Duodenal mucosa (tissue), 2 donors: Measurements from ENCODE around the gene N4BP2.
"Not testable (repeated sequence)": the region's sequence is repeated elsewhere in the genome, so short reads cannot be mapped to it uniquely, and the experiment has no call there.

ENCODE experiments used
- H3K27ac ChIP-seq: one replicate; pipeline ENCODE4 v1.7.0; 2013; ENCODE audit warnings: low read depth, low read length
- H3K27me3 ChIP-seq, 2 donors: one replicate each; pipeline ENCODE4 v1.7.0; 2013; ENCODE audit warnings: low read length in 2 of 2, control low read depth in 1 of 2; ENCODE audit not compliant: insufficient read depth in 2 of 2, control insufficient read depth in 1 of 2
- H3K36me3 ChIP-seq, 2 donors: one replicate each; pipeline ENCODE4 v1.7.0; 2013; ENCODE audit warnings: low read length in 2 of 2, control low read depth in 1 of 2; ENCODE audit not compliant: insufficient read depth in 2 of 2, control insufficient read depth in 1 of 2
- H3K4me1 ChIP-seq, 2 donors: one replicate each; pipeline ENCODE4 v1.7.0; 2013; ENCODE audit warnings: low read length in 2 of 2, control low read depth in 1 of 2; ENCODE audit not compliant: insufficient read depth in 2 of 2, control insufficient read depth in 1 of 2
- H3K4me3 ChIP-seq, 2 donors: one replicate each; pipeline ENCODE4 v1.7.0; 2013; ENCODE audit warnings: low read length in 2 of 2, low read depth in 1 of 2
- H3K9ac ChIP-seq, 2 donors: one replicate each; pipeline ENCODE4 v1.7.0; 2013; ENCODE audit warnings: low read length in 2 of 2, low read depth in 1 of 2
- H3K9me3 ChIP-seq, 2 donors: one replicate each; pipeline ENCODE4 v1.7.0; 2013; ENCODE audit warnings: low read length in 2 of 2, control low read depth in 1 of 2; ENCODE audit not compliant: control insufficient read depth in 1 of 2

The N4BP2 gene

GRCh38 chr4:40144716-40145115 is 88.1 kb downstream of the N4BP2 start:
- peaks cover 5 to 16% of the 10 kb centered on the region in 2 donors for H3K36me3 ChIP-seq
- H3K9ac ChIP-seq: no peak overlapping the region
- H3K4me1 ChIP-seq: no peaks in the 10 kb centered on the region
- H3K27me3 ChIP-seq: no peaks in the 10 kb centered on the region
- no peaks in the 10 kb centered on the region for H3K9me3 ChIP-seq
- no peak overlapping the region for H3K4me3 ChIP-seq
- no peak overlapping the region for H3K27ac ChIP-seq

- H3K36me3 ChIP-seq: peaks cover 5 to 16% of the 10 kb centered on the region in 2 donors
- not testable (repeated sequence) for H3K9me3 ChIP-seq, H3K27me3 ChIP-seq, H3K9ac ChIP-seq, H3K4me3 ChIP-seq, H3K4me1 ChIP-seq, H3K27ac ChIP-seq
Observed at GRCh38 chr4:40147490-40147889, 90.8 kb downstream of the N4BP2 start.

- no peaks in the 10 kb centered on the region for H3K36me3 ChIP-seq
- H3K27me3 ChIP-seq: no peaks in the 10 kb centered on the region
- H3K4me3 ChIP-seq: no peak overlapping the region
- H3K27ac ChIP-seq: no peak overlapping the region
- peaks cover 0 to 6% of the 10 kb centered on the region in 2 donors for H3K4me1 ChIP-seq
- no peaks in the 10 kb centered on the region for H3K9me3 ChIP-seq
- no peak overlapping the region for H3K9ac ChIP-seq
Observed at GRCh38 chr4:40149960-40150385, 93.3 kb downstream of the N4BP2 start.

- Histone ChIP-seq H3K4me1 (peaks cover 0 to 6% of the 10 kb centered on the region in 2 donors), H3K36me3 (no peaks in the 10 kb centered on the region), H3K27ac (no peak overlapping the region), H3K4me3 (no peak overlapping the region), H3K9ac (no peak overlapping the region), H3K27me3 (no peaks in the 10 kb centered on the region), H3K9me3 (no peaks in the 10 kb centered on the region)
Observed at GRCh38 chr4:40150932-40151331, 94.3 kb downstream of the N4BP2 start.

- H3K36me3 ChIP-seq: no peaks in the 10 kb centered on the region
- no peaks in the 10 kb centered on the region for H3K27me3 ChIP-seq
- H3K4me1 ChIP-seq: peaks cover 0 to 6% of the 10 kb centered on the region in 2 donors
- no peak overlapping the region for H3K9ac ChIP-seq
- no peaks in the 10 kb centered on the region for H3K9me3 ChIP-seq
- H3K4me3 ChIP-seq: no peak overlapping the region
- H3K27ac ChIP-seq: no peak overlapping the region
Observed at GRCh38 chr4:40152637-40153036, 96.0 kb downstream of the N4BP2 start.

- H3K27ac ChIP-seq: no peak overlapping the region
- no peak overlapping the region for H3K4me3 ChIP-seq
- no peaks in the 10 kb centered on the region for H3K9me3 ChIP-seq
- no peaks in the 10 kb centered on the region for H3K36me3 ChIP-seq
- H3K27me3 ChIP-seq: no peaks in the 10 kb centered on the region
- no peaks in the 10 kb centered on the region for H3K4me1 ChIP-seq
- no peak overlapping the region for H3K9ac ChIP-seq
Observed at GRCh38 chr4:40157436-40157835, 100.8 kb downstream of the N4BP2 start.

GRCh38 chr4:40160258-40160657 is 103.6 kb downstream of the N4BP2 start:
- Histone ChIP-seq H3K4me1 (no peaks in the 10 kb centered on the region), H3K9me3 (no peaks in the 10 kb centered on the region), H3K27me3 (no peaks in the 10 kb centered on the region), H3K36me3 (no peaks in the 10 kb centered on the region), H3K4me3 (no peak overlapping the region), H3K9ac (no peak overlapping the region), H3K27ac (no peak overlapping the region)

- Histone ChIP-seq H3K9ac (no peak overlapping the region), H3K36me3 (no peaks in the 10 kb centered on the region), H3K4me3 (no peak overlapping the region), H3K27ac (no peak overlapping the region), H3K9me3 (no peaks in the 10 kb centered on the region), H3K4me1 (no peaks in the 10 kb centered on the region), H3K27me3 (no peaks in the 10 kb centered on the region)
Observed at GRCh38 chr4:40164459-40164858, 107.8 kb downstream of the N4BP2 start.

- H3K27me3 ChIP-seq: no peaks in the 10 kb centered on the region
- H3K9me3 ChIP-seq: no peaks in the 10 kb centered on the region
- no peaks in the 10 kb centered on the region for H3K36me3 ChIP-seq
- no peaks in the 10 kb centered on the region for H3K4me1 ChIP-seq
- no peak overlapping the region for H3K27ac ChIP-seq
- H3K9ac ChIP-seq: no peak overlapping the region
- H3K4me3 ChIP-seq: no peak overlapping the region
Observed at GRCh38 chr4:40165916-40166315, 109.3 kb downstream of the N4BP2 start.

GRCh38 chr4:40168070-40168469 is 111.4 kb downstream of the N4BP2 start:
- H3K4me1 ChIP-seq: peaks cover 0 to under 1% of the 10 kb centered on the region in 2 donors
- no peaks in the 10 kb centered on the region for H3K36me3 ChIP-seq
- H3K27ac ChIP-seq: no peak overlapping the region

GRCh38 chr4:40170588-40170987 is 113.9 kb downstream of the N4BP2 start:
- H3K27ac ChIP-seq: no peak overlapping the region
- H3K27me3 ChIP-seq: no peaks in the 10 kb centered on the region
- peaks cover 0 to 4% of the 10 kb centered on the region in 2 donors for H3K4me1 ChIP-seq

More at GRCh38 chr4:40168070-40168469, 111.4 kb downstream of the N4BP2 start:
- no peak overlapping the region for H3K9ac ChIP-seq
- H3K9me3 ChIP-seq: no peaks in the 10 kb centered on the region
- H3K4me3 ChIP-seq: no peak overlapping the region
- H3K27me3 ChIP-seq: no peaks in the 10 kb centered on the region

More at GRCh38 chr4:40170588-40170987, 113.9 kb downstream of the N4BP2 start:
- Histone ChIP-seq H3K9me3 (no peaks in the 10 kb centered on the region), H3K4me3 (no peak overlapping the region), H3K9ac (no peak overlapping the region), H3K36me3 (no peaks in the 10 kb centered on the region)
